T-cell (primary cell): ENCODE results near the gene DTL. TPM values are rescaled to one million over a fixed set of nuclear protein-coding genes. Genes with fewer than 3 reads are reported as not detected.

Experiments used
- ATAC-seq, 4 experiments: fragments of 200-7000 bp in 3 of 4; fragments of 150-1000 bp in 1 of 4; cut with Tn5 transposase; replicated peaks in 1 of 4; 1 replicate in 3 of 4; 2 replicates in 1 of 4; pipeline ENCODE4 v1.10.0; 2021; ENCODE audit warnings: moderate library complexity in 3 of 4, mild to moderate bottlenecking in 2 of 4, moderate number of reproducible peaks in 1 of 4
- CTCF ChIA-PET, 2 donors: fragments of 300-600 bp; sonication (Branson Sonifier 250); formaldehyde crosslinking; loops; one replicate each; lab custom pipeline; 2022; ENCODE audit warnings: antibody characterized with exemption in 2 of 2; lab: Charles Lee
- POLR2A ChIA-PET, 2 donors: fragments of 300-600 bp; sonication (Branson Sonifier 250); formaldehyde crosslinking; loops; one replicate each; lab custom pipeline; 2022; ENCODE audit warnings: antibody characterized with exemption in 2 of 2; lab: Charles Lee
- DNase-seq, 35 experiments: peaks; one replicate each; pipeline versions ENCODE4 v3.0.0 to v3.0.0-alpha.2; 2013 to 2023
- H3K27ac ChIP-seq: one replicate; pipeline ENCODE4 v1.5.1; 2013; ENCODE audit warnings: low read length
- H3K27me3 ChIP-seq, 2 experiments: replicated peaks in 1 of 2; 1 replicate in 1 of 2; 2 replicates in 1 of 2; pipeline versions ENCODE4 v1.6.1 to v1.7.0; 2013; ENCODE audit warnings: low read length in 1 of 2, mixed read lengths in 1 of 2; ENCODE audit not compliant: control insufficient read depth in 2 of 2, insufficient read depth in 2 of 2; ENCODE audit errors: extremely low read depth in 1 of 2
- H3K36me3 ChIP-seq, 2 donors: 1 replicate in 1 of 2; 2 replicates in 1 of 2; pipeline versions ENCODE4 v1.6.1 to v1.7.0; 2013; ENCODE audit warnings: low read length in 1 of 2; ENCODE audit not compliant: control insufficient read depth in 2 of 2, insufficient read depth in 1 of 2; ENCODE audit errors: extremely low read depth in 1 of 2
- H3K4me1 ChIP-seq, 2 experiments: 1 replicate in 1 of 2; 2 replicates in 1 of 2; pipeline versions ENCODE4 v1.6.1 to v1.7.0; 2013; ENCODE audit warnings: low read length in 2 of 2, mixed read lengths in 1 of 2; ENCODE audit not compliant: insufficient read depth in 2 of 2, control insufficient read depth in 1 of 2; ENCODE audit errors: extremely low read depth in 1 of 2
- H3K4me3 ChIP-seq, 2 donors: 1 replicate in 1 of 2; 2 replicates in 1 of 2; pipeline versions ENCODE4 v1.5.1 to v1.7.0; 2013; ENCODE audit warnings: mild to moderate bottlenecking in 2 of 2, low read length in 1 of 2, moderate library complexity in 1 of 2; ENCODE audit not compliant: control insufficient read depth in 1 of 2; ENCODE audit errors: extremely low read depth in 1 of 2
- H3K9me3 ChIP-seq: 2 replicates; pipeline ENCODE4 v1.7.0; 2013
- H3K27ac Mint-ChIP-seq, 2 donors: one replicate each; pipeline ENCODE4 v1.8.0; 2020 to 2021; ENCODE audit warnings: mild to moderate bottlenecking in 2 of 2, mixed read lengths in 2 of 2
- H3K27me3 Mint-ChIP-seq, 2 donors: one replicate each; pipeline ENCODE4 v1.8.0; 2021 to 2022; ENCODE audit warnings: mixed read lengths in 2 of 2
- H3K36me3 Mint-ChIP-seq: one replicate; pipeline ENCODE4 v1.8.0; 2021; ENCODE audit warnings: mixed read lengths
- H3K4me1 Mint-ChIP-seq, 3 donors: one replicate each; pipeline ENCODE4 v1.8.0; 2020 to 2022; ENCODE audit warnings: mixed read lengths in 3 of 3, mild to moderate bottlenecking in 1 of 3
- H3K4me3 Mint-ChIP-seq, 3 donors: one replicate each; pipeline ENCODE4 v1.8.0; 2020 to 2022; ENCODE audit warnings: mild to moderate bottlenecking in 3 of 3, mixed read lengths in 3 of 3, moderate library complexity in 3 of 3
- H3K9me3 Mint-ChIP-seq, 3 donors: one replicate each; pipeline ENCODE4 v1.8.0; 2020 to 2022; ENCODE audit warnings: mixed read lengths in 3 of 3
- WGBS: methylation state at CpG from one replicate; pipeline ENCODE4 v1.1.5; 2013; ENCODE audit warnings: missing lambda C conversion rate; ENCODE audit not compliant: insufficient coverage; 5-methylcytosine and 5-hydroxymethylcytosine counted together
- total RNA-seq, 35 experiments: library from RNA in 6 of 35; stranded (reverse) in 6 of 35; fragments of 120-200 nt in 1 of 35; gene quantifications; one replicate each; pipeline versions ENCODE4 v1.2.1 to v1.2.4 and lab custom pipeline; 2013 to 2026

DTL gene
- total RNA-seq, 5 donors from 2014 or later (not counting 1 experiment from before 2014, with no cell fraction given): 0.44 to 1.9 (median 1.2) TPM

DNA sequence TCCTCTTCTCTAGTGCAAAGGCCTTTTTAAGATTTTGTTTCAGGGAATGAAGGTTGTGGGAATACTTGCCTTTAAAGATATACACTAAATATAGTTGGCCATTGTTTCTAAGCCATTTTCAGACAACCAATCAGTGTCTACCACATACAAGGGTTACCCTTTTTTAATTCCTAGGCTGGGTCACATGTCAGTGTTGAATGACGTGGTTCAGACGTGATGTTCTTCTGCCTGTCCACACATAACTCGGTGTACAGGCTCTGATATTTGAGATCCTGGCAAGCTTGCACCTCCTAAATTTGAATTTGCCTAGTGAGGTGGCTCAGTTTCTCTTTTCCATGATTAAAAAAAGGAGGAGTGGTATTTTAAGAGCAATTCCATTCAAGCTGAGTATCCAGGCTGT is 38.8 kb downstream of the DTL start:
- ChIA-PET POLR2A (interaction anchor here in 1 of 2 donors (0.6 kb wide), 1 partner anchor 366 kb away, joined by 6 read pairs; no protein-coding TSS in a partner anchor), CTCF (no interaction called here)
- H3K27me3 ChIP-seq: no peaks in the 10 kb centered on the region
- H3K27ac ChIP-seq: no peak overlapping the region
- H3K9me3 ChIP-seq: no peaks in the 10 kb centered on the region
- Mint-ChIP-seq H3K9me3 (no peaks in the 10 kb centered on the region), H3K27me3 (no peaks in the 10 kb centered on the region), H3K4me3 (no peak overlapping the region), H3K36me3 (no peaks in the 10 kb centered on the region), H3K27ac (no peak overlapping the region), H3K4me1 (no peaks in the 10 kb centered on the region)
- no peak for ATAC-seq
- H3K4me3 ChIP-seq: no peak overlapping the region
- WGBS: 100% methylated on average over 3 of the region's 3 CpGs
- no peaks in the 10 kb centered on the region for H3K4me1 ChIP-seq
- DNase-seq: no peak
- H3K36me3 ChIP-seq: no peaks in the 10 kb centered on the region

GRCh38 chr1:212074856-212075255 is 39.3 kb downstream of the DTL start:
- Mint-ChIP-seq H3K36me3 (no peaks in the 10 kb centered on the region), H3K4me3 (no peak overlapping the region), H3K9me3 (no peaks in the 10 kb centered on the region), H3K27me3 (no peaks in the 10 kb centered on the region), H3K4me1 (no peaks in the 10 kb centered on the region), H3K27ac (no peak overlapping the region)
- Histone ChIP-seq H3K27ac (no peak overlapping the region), H3K9me3 (no peaks in the 10 kb centered on the region), H3K4me3 (no peak overlapping the region), H3K36me3 (no peaks in the 10 kb centered on the region), H3K27me3 (no peaks in the 10 kb centered on the region), H3K4me1 (no peaks in the 10 kb centered on the region)
- ATAC-seq (no peak), DNase-seq (no peak)
- POLR2A ChIA-PET: no interaction called here
- 75% methylated on average over 1 of the region's 3 CpGs for WGBS
- CTCF ChIA-PET: no interaction called here

GRCh38 chr1:212077028-212077427 is 41.5 kb downstream of the DTL start:
- no peaks in the 10 kb centered on the region for H3K9me3 ChIP-seq
- no peaks in the 10 kb centered on the region for H3K27me3 ChIP-seq
- no CpG with 5 or more reads among the region's 2 CpGs for WGBS
- H3K4me3 ChIP-seq: no peak overlapping the region
- CTCF ChIA-PET: interaction anchor here (1.0 to 1.2 kb wide), 3 partner anchors 210 to 379 kb away, joined by 3 to 4 read pairs (median 3); no protein-coding TSS in a partner anchor
- Mint-ChIP-seq H3K36me3 (no peaks in the 10 kb centered on the region), H3K27ac (no peak overlapping the region), H3K27me3 (no peaks in the 10 kb centered on the region), H3K4me1 (no peaks in the 10 kb centered on the region), H3K4me3 (no peak overlapping the region), H3K9me3 (no peaks in the 10 kb centered on the region)
- POLR2A ChIA-PET: no interaction called here
- DNase-seq (no peak), ATAC-seq (no peak)
- H3K36me3 ChIP-seq: no peaks in the 10 kb centered on the region
- H3K27ac ChIP-seq: no peak overlapping the region
- no peaks in the 10 kb centered on the region for H3K4me1 ChIP-seq

DNA sequence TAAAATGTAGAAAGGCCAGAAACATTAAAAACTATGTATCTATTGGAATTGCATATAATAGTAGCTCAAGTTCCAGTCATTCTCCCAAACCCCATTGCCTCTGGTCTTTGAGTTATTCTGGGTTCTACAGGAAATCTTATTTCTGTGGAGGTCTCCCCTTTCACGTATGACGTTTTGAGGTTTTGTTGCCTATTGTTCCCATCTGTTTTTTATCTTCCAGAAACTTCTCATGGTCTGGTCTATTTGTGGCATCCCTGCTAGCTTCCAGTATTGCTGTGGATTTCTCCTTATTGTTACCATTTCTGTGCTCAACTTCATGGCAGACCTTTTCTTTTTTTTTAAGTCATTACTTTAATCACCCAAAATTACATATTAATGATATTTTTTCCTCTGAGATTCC is 43.3 kb downstream of the DTL start:
- H3K27me3 Mint-ChIP-seq: no peaks in the 10 kb centered on the region
- 92% methylated on average over 2 of the region's 2 CpGs for WGBS
- ATAC-seq: no peak
- H3K27ac ChIP-seq: no peak overlapping the region
- POLR2A ChIA-PET: interaction anchor here in 1 of 2 donors (0.6 kb wide), 1 partner anchor 232 kb away, joined by 6 read pairs; no protein-coding TSS in a partner anchor
- no peak overlapping the region for H3K4me3 ChIP-seq
- no peaks in the 10 kb centered on the region for H3K36me3 Mint-ChIP-seq
- no peaks in the 10 kb centered on the region for H3K9me3 Mint-ChIP-seq
- DNase-seq: no peak
- no peaks in the 10 kb centered on the region for H3K27me3 ChIP-seq
- no peaks in the 10 kb centered on the region for H3K36me3 ChIP-seq
- H3K4me1 ChIP-seq: peaks cover 0 to 2% of the 10 kb centered on the region in 2 experiments
- no peak overlapping the region for H3K27ac Mint-ChIP-seq
- no peak overlapping the region for H3K4me3 Mint-ChIP-seq
- no peaks in the 10 kb centered on the region for H3K9me3 ChIP-seq
- H3K4me1 Mint-ChIP-seq: no peaks in the 10 kb centered on the region
- CTCF ChIA-PET: interaction anchor here (1.0 to 1.3 kb wide), 2 partner anchors 8 to 9 kb away, joined by 4 to 5 read pairs; no protein-coding TSS in a partner anchor

GRCh38 chr1:212082765-212083406 is 47.3 kb downstream of the DTL start:
- Mint-ChIP-seq H3K27me3 (no peaks in the 10 kb centered on the region), H3K9me3 (no peaks in the 10 kb centered on the region), H3K4me3 (no peak overlapping the region), H3K36me3 (no peaks in the 10 kb centered on the region), H3K27ac (no peak overlapping the region), H3K4me1 (no peaks in the 10 kb centered on the region)
- no CpG with 5 or more reads among the region's 2 CpGs for WGBS
- CTCF ChIA-PET: no interaction called here
- POLR2A ChIA-PET: no interaction called here
- H3K9me3 ChIP-seq: no peaks in the 10 kb centered on the region
- ATAC-seq: no peak
- H3K4me1 ChIP-seq: peaks cover 0 to 6% of the 10 kb centered on the region in 2 experiments
- no peaks in the 10 kb centered on the region for H3K27me3 ChIP-seq
- H3K4me3 ChIP-seq: no peak overlapping the region
- no peaks in the 10 kb centered on the region for H3K36me3 ChIP-seq
- no peak overlapping the region for H3K27ac ChIP-seq
- no peak for DNase-seq

DNA sequence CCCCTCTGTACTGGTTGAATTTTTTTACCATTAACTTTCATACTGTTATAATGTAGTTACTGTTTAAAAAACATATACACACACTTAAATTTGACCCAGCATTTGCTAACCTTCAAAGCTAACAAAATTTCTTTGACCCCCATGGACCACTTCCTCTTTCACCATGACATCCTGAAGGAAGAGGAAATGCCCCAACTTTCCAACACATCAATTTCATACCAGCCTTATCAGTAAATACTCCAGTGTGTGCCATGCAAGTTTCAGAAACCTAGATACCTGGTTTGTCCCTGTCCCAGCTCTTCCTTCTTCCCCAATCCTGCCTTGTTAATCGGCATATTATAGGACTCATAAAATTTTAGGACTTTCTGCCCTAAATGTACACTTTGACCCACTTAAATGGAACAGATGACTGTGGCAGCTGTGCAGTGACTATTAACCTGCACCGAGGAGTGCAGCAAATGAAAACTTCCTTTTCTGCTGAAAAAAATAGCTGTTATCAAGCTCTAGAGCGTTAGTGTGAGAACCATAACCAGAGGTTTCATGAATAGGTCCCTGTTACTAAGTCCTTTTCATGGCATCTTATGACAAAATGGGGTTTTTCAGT is 54.1 kb downstream of the DTL start:
- no peaks in the 10 kb centered on the region for H3K36me3 Mint-ChIP-seq
- 65% methylated on average over 3 of the region's 3 CpGs for WGBS
- H3K4me1 Mint-ChIP-seq: peaks cover 8 to 16% (median 15%) of the 10 kb centered on the region in 3 donors
- Histone ChIP-seq H3K27ac (no peak overlapping the region), H3K36me3 (no peaks in the 10 kb centered on the region), H3K27me3 (no peaks in the 10 kb centered on the region), H3K9me3 (no peaks in the 10 kb centered on the region), H3K4me1 (peaks cover 3 to 19% of the 10 kb centered on the region in 2 experiments), H3K4me3 (no peak overlapping the region)
- H3K9me3 Mint-ChIP-seq: peaks cover 0 to 15% (median 8%) of the 10 kb centered on the region in 3 donors
- no peak for ATAC-seq
- ChIA-PET POLR2A (no interaction called here), CTCF (interaction anchor here (0.6 to 1.3 kb wide), 2 partner anchors 12 to 1082 kb away, joined by 3 to 4 read pairs; no protein-coding TSS in a partner anchor)
- no peaks in the 10 kb centered on the region for H3K27me3 Mint-ChIP-seq
- DNase-seq: no peak
- peak overlapping the region in 1 of 2 donors; percentile 2 for H3K27ac Mint-ChIP-seq
- no peak overlapping the region for H3K4me3 Mint-ChIP-seq
